ENCODE results near the gene CPAMD8.

Gene CPAMD8

GRCh38 chr19:16920816-16921529 lies 105.6 kb downstream of the CPAMD8 start:
- no peak for DNase-seq (ENCODE audit: low read depth)

DNA sequence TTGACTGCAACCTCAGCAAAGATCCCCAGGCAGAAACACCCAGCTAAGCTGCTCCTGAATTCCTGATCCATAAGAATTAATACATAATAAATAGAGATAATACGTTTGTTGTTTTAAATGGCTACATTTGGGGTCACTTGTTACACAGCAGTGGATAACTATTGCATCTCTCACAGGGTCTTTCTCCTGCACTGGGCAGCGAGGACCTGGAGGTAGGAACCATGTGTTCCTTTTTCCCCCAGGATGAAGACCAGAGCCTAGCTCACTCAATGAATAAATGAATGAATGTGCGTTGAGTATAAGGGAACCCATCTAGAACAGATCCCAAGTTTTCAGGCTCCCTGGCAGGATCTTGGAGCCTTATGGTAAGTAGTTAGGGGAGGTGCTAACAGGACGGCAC lies 107.1 kb downstream of the CPAMD8 start:
- no peak for DNase-seq (ENCODE audit: low read depth)

GRCh38 chr19:16917401-16917800 lies 109.2 kb downstream of the CPAMD8 start:
- DNase-seq (ENCODE audit: low read depth), result no peak

GRCh38 chr19:16915734-16916133 lies 110.9 kb downstream of the CPAMD8 start:
- DNase-seq (ENCODE audit: low read depth), result no peak

- DNase-seq (ENCODE audit: low read depth), result no peak
These were observed 111.5 kb downstream of the CPAMD8 start for GRCh38 chr19:16915135-16915534.

DNA sequence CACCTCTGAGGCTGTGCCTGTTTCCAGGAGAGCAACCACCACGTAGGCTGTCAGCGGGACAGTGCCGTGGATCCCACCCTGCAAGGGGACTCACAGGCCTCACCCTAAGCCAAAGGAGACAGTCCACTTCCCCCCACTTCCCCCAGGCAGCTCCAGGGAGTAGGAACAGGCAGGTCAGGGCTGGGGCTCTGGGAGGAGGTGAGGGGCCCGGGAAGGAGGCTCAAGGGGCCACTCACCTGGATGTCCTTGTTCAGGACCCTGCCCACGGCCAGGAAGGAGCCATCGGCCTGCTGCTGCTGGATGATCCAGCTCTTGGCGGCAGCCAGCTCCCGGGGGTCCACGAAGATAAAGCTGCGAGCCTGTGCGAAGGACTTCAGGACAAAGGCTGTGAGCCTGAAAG lies 112.2 kb downstream of the CPAMD8 start:
- no peak for DNase-seq (ENCODE audit: low read depth)

DNA sequence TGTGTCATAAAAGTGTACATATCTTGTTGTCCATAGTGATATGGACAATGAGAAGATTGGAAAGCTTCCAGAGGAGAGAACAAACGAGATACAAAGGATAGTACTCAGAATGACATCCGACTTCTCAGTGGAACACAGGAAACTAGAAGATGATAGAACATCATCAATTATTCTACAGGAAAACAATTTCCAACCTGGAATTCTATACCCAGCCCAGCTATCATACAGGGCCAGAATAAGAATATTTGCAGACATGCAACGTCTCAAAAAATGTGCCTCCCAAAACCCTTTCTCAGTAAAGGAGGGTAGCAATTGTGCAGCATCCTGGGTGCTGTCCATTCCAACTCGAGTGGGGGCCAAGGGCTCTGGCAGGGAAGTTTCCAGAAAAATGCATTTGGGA lies 113.8 kb downstream of the CPAMD8 start:
- DNase-seq (ENCODE audit: low read depth), result no peak

GRCh38 chr19:16911046-16911445 lies 115.6 kb downstream of the CPAMD8 start:
- no peak for DNase-seq (ENCODE audit: low read depth)

DNA sequence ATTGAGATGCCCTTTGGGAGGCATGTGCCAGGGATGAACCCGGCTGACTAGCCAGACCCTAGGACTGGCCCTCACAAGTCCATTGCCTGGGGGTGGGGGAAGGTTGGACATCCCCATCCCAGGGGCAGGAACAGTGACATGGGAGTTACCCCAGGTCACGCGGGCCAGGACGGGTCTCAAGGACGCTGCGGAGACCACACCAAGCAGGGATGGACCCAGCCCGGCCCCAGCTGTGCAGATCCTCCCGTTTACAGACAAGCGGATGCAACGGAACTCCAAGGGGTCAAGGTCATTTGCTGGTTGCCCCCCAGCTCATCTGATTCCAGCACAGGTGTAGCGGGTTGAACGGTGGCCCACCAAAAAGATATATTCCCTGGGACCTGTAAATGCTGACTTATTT lies 117.9 kb downstream of the CPAMD8 start:
- no peak for DNase-seq (ENCODE audit: low read depth)

DNA sequence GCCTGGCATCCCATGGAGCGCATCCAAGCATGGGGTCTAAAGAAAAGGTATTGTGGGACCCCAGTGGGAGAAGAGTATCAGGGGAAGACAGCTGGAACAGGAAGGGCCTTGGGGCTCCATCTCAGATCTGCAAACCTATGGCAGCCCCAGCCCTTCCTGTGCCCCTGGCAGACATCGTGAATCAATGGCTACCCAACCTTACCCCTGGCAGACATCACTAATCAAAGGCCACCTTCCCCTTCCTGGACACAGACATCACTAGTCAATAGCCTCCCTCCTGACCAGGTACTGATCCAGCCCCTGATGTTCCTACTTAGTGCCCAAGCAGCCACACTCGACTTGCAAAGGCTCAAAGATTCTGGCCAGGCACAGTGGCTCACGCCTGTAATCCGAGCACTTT lies 122.0 kb downstream of the CPAMD8 start:
- no peak for DNase-seq (ENCODE audit: low read depth)

DNA sequence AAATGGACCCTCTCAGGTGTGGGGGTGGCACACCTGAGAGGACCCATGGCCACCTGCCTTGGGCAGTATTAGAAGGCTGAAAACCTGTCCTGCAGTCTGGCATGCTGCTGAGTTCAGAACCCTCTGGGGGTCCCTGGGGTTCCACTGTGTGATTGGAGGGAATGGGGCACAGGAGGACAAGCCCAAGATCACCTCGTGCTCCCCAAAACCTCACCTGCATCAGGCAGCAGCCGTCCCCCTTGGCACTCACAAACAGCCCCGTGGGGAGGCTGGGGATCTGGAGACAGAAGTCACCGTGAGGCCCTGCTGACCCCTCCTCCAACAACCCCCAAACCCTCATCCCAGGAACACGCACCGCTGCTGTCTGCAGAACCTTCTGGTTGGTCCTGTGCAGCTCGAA lies 123.3 kb downstream of the CPAMD8 start:
- no peak for DNase-seq (ENCODE audit: low read depth)

GRCh38 chr19:16902545-16902944 lies 124.1 kb downstream of the CPAMD8 start:
- DNase-seq (ENCODE audit: low read depth), result no peak

DNA sequence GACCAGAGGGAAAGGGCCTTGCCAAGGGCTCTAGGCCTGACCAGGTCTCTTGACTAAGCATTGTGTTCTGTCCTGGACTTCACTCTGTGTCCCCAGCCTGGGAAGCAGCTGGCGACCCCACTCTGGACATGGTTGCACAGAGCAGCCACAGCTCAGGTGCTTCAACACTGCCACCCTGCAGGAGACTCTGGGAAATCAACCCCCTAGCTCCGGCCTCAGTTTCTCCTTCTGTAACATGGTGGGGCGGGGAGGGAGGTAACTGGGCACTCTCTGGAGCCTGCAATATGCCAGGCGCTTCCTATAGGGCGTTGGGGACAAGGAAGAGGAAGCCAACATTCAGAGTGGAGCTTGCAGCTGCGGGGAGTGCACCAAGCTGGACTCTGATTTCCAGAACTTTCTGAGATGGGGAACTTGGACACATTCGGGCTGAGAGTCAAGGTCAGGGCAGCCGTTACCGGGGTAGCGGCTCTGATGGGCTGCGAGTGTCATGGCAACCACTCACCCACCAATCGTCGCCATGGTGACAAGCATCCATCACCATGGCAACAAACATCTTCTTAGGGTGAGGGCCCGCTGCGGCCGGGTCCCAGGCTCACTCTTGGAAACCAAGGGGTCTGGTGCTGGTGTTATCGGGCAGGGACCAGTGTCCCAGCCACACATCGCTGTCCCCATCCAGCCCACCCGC lies 125.0 kb downstream of the CPAMD8 start:
- no peak for DNase-seq (ENCODE audit: low read depth)

- no peak for DNase-seq (ENCODE audit: low read depth)
These were observed 127.0 kb downstream of the CPAMD8 start for GRCh38 chr19:16899566-16900075.

DNA sequence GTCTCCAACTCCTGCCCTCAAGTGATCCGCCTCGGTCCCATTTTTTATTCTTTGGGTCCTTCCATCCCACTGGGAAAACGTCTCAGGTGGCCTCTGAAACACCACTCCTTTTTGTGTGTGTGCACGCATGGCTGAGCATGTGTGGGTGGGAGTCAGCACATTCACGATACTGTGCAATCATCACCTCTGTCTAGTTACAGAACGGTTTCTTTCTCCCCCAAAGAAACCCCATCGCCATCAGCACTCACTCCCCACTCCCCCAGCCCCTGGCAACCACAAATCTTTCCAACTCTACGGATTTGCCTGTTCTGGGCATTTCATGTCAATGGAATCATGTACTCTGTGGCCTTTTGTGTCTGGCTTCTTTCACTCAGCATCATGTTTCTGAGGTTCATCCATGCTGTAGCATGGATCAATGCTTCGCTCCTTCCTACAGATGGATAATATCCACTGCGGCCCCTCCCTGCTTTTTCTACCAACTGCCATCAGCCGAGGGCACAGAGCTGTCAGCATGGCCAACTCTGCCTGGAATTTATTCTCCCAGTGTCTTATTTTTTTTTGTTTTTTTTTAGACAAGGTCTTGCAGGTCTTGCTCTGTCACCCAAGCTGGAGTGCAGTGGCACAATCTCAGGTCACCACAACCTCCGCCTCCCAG lies 128.1 kb downstream of the CPAMD8 start:
- DNase-seq (ENCODE audit: low read depth), result no peak

DNA sequence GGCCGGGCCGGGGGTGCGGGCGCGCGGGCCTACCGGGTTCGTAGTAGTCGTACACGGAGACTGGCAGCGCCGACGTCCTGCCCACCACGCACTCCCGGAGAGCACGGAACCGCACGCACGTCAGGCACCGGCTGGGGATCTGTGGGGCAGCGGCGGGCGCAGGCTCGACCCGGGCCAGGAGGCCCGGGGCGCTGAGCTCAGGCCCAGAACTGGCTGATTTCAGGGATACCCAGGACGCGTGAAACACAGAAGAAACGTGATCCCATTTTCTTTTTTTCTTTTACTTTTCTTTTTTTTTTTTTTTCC lies 128.8 kb downstream of the CPAMD8 start:
- DNase-seq (ENCODE audit: low read depth), result no peak

DNA sequence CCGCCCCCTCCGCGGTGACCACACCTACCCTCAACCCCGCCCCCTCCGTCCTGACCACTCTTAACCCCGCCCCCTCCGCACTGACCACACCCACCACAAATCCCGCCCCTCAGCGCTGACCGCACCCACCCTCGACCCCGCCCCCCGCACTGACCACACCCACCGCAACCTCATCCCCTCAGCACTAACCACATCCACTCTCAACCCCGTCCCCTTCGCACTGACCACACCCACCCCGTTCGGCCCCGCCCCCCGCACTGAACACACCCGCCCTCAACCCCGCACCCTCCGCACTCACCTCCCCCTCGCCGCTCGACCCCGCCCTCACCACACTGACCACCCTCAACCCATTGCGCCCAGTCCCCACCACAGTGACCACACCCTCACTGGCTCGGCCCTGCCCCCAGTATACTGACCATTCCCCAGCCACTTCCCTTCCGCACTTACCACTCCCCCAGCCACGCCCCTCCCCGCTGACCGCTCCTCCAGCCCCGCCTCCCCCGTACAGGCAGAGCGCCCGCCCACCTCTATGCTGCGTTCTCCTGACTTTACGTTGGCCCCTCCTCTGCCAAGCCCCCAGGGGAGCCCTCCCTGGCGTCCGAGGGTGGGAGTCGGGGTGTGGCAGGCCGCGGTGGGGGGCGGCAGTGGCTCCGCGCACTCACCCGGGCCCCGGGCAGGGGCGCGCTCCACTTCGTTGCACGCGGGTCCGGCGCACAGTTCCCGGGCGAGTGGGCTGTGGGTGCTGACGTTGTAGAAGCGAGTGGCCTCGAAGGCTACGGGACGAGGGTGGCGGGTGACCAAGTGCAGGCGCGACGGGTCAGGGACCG lies 129.4 kb downstream of the CPAMD8 start:
- peak; percentile 32 for DNase-seq (ENCODE audit: low read depth)

DNA sequence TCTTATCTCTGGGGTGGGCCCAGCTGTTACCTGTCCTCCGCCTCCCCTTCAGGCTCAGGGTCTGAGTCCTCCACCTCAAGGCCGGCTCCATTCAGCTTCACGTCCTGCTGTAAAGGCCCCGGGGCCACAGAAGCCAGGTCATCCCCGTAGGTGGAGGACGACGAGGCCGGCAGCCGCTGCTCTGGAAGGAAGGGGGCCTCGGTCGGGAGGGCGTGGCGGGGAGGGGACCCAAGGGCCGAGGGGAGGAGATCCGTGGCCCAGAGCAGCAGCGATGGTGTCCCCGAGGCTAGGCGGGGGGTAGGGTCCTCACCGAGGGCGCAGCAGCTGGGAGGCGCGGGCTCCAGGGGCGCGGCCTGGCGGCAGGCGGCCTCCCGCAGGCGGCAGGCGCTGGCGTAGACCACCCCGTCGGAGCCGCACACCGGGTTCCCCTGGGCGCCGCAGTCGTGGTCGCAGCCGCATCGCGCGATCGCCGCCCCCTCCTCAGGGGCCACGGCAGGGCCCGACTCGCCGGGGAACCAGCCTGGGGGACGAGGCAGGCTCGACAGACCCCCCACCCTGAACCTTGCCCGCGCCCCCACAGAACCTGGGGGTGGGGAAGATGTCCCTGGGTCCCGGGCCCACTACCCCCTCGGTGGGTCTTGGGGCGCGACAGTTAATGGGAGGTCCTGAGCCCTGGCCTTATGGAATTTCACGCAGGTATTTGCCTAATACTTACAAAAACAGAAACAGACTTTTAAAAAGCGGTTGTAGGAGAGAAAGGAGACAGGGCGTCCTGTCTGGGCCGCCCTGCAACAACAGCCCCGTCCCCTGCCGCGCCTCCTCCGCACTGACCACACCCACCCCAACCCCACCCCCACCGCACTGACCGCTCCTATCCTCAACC lies 130.2 kb downstream of the CPAMD8 start:
- DNase-seq (ENCODE audit: low read depth), result no peak

DNA sequence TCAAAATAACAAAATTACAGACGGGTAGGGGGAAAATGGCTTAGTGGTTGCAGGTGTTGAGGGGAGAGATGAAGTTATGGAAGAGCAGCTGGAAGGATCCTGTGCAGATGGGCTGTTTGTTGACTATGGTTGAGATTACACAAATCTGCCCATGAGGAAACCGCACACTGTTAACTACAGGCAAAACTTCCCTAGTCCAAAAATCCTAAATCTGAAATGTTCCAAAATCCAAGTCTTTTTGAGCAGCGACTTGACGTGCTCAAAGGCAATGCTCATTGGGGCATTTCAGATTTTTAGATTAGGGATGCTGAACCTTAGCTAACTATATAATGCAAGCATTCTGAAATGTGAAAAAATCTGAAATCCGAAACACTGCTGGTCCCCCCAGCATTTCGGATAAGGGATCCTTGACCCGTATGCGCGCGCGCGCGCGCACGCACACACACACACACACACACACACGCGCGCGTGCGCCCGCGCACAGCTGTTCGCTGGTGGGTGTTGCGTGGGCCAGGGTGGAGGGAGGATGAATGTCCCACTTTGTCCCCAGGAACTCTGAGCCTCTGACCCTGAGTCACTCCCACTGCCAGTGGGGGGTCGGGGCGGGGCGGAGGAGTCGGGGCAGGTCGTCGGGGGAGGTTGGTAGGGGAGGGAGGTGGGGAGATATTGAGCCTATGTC lies 131.0 kb downstream of the CPAMD8 start:
- no peak for DNase-seq (ENCODE audit: low read depth)

DNA sequence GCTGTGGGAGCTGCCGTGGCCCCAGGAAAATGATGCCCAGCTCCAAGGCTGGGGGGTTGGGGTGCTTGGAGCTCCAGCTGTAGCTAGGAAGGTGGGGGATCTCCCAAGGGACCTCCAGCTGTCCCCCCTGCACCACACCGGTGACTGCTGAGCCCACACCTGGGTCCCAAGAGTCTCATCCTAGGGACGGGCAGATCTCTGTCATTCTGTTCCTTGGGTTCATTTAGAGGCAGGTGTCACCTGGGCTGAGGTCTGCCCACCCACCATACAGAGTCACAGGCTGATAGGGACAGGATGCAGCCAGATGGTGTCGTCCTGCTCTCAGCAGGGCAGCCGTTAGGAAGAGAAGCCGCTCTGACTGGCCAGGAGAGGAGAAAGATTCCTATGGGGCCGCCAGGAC lies 132.5 kb downstream of the CPAMD8 start:
- DNase-seq (ENCODE audit: low read depth), result no peak

GRCh38 chr19:16893686-16893989 lies 133.0 kb downstream of the CPAMD8 start:
- DNase-seq (ENCODE audit: low read depth), result no peak

All from stimulated activated CD8-positive, alpha-beta memory T cell treated with anti-CD3 and anti-CD28 coated beads, Interleukin-15, amount 100 ng/mL, for 1 hour (primary cell).